Measurements from ENCODE around the gene FCGR2B.
"Not testable (repeated sequence)": the region's sequence is repeated elsewhere in the genome, so short reads cannot be mapped to it uniquely, and the experiment has no call there.

Gene FCGR2B

GRCh38 chr1:161638251-161638993, 24.5 kb upstream of the FCGR2B start:
- in situ Hi-C loops (cut with MboI; ENCODE audit: low pct_unique_long_range_greater_than_20kb, low sequenced_read_pairs, unreplicated experiment): loop anchor here (25.0 kb wide), 1 partner anchor 99 kb away; the partner anchor contains the start of gene DUSP12
- DNase-seq (ENCODE audit: low spot score): not testable (repeated sequence)

- in situ Hi-C loops (cut with MboI; ENCODE audit: low pct_unique_long_range_greater_than_20kb, low sequenced_read_pairs, unreplicated experiment): loop anchor here (25.0 kb wide), 1 partner anchor 98 kb away; the partner anchor contains the start of gene DUSP12
- DNase-seq (ENCODE audit: low spot score): not testable (repeated sequence)
Measured at GRCh38 chr1:161639203-161639602, 23.7 kb upstream of the FCGR2B start.

GRCh38 chr1:161642697-161643096, 20.2 kb upstream of the FCGR2B start:
- not testable (repeated sequence) for DNase-seq (ENCODE audit: low spot score)
- in situ Hi-C loops (cut with MboI; ENCODE audit: low pct_unique_long_range_greater_than_20kb, low sequenced_read_pairs, unreplicated experiment): loop anchor here (25.0 kb wide), 1 partner anchor 95 kb away; the partner anchor contains the start of gene DUSP12

- DNase-seq (ENCODE audit: low spot score): not testable (repeated sequence)
- in situ Hi-C loops (cut with MboI; ENCODE audit: low pct_unique_long_range_greater_than_20kb, low sequenced_read_pairs, unreplicated experiment): loop anchor here (25.0 kb wide), 1 partner anchor 94 kb away; the partner anchor contains the start of gene DUSP12
Measured at GRCh38 chr1:161643481-161644208, 19.3 kb upstream of the FCGR2B start.

GRCh38 chr1:161644855-161645254, 18.1 kb upstream of the FCGR2B start:
- DNase-seq (ENCODE audit: low spot score): not testable (repeated sequence)
- in situ Hi-C loops (cut with MboI; ENCODE audit: low pct_unique_long_range_greater_than_20kb, low sequenced_read_pairs, unreplicated experiment): loop anchor here (25.0 kb wide), 1 partner anchor 92 kb away; the partner anchor contains the start of gene DUSP12

- TF ChIP-seq CTCF (IDR thresholded peaks at IDR 0.05; ENCODE audit: extremely low read depth, insufficient read depth, missing control alignments): peak; percentile 41
Measured at GRCh38 chr1:161647507-161648360, 15.2 kb upstream of the FCGR2B start.

GRCh38 chr1:161653541-161653940, 9.4 kb upstream of the FCGR2B start:
- DNase-seq (ENCODE audit: low spot score); in situ Hi-C loops (cut with MboI; ENCODE audit: low pct_unique_long_range_greater_than_20kb, low sequenced_read_pairs, unreplicated experiment): not testable (repeated sequence)

More at GRCh38 chr1:161647507-161648360, 15.2 kb upstream of the FCGR2B start:
- not testable (repeated sequence) for DNase-seq (ENCODE audit: low spot score)
- in situ Hi-C loops (cut with MboI; ENCODE audit: low pct_unique_long_range_greater_than_20kb, low sequenced_read_pairs, unreplicated experiment): loop anchor here (25.0 kb wide), 1 partner anchor 90 kb away; the partner anchor contains the start of gene DUSP12

- in situ Hi-C loops (cut with MboI; ENCODE audit: low pct_unique_long_range_greater_than_20kb, low sequenced_read_pairs, unreplicated experiment); DNase-seq (ENCODE audit: low spot score): not testable (repeated sequence)
Measured at GRCh38 chr1:161653971-161654370, 9.0 kb upstream of the FCGR2B start.

- DNase-seq (ENCODE audit: low spot score); in situ Hi-C loops (cut with MboI; ENCODE audit: low pct_unique_long_range_greater_than_20kb, low sequenced_read_pairs, unreplicated experiment): not testable (repeated sequence)
Measured at GRCh38 chr1:161658524-161658923, 4.4 kb upstream of the FCGR2B start.

- in situ Hi-C loops (cut with MboI; ENCODE audit: low pct_unique_long_range_greater_than_20kb, low sequenced_read_pairs, unreplicated experiment); DNase-seq (ENCODE audit: low spot score): not testable (repeated sequence)
Measured at GRCh38 chr1:161661660-161662311, 1.2 kb upstream of the FCGR2B start.

GRCh38 chr1:161663569-161663968, 626 bp downstream of the FCGR2B start:
- DNase-seq (ENCODE audit: low spot score); in situ Hi-C loops (cut with MboI; ENCODE audit: low pct_unique_long_range_greater_than_20kb, low sequenced_read_pairs, unreplicated experiment): not testable (repeated sequence)

- in situ Hi-C loops (cut with MboI; ENCODE audit: low pct_unique_long_range_greater_than_20kb, low sequenced_read_pairs, unreplicated experiment); DNase-seq (ENCODE audit: low spot score): not testable (repeated sequence)
Measured at GRCh38 chr1:161664689-161665088, 1.7 kb downstream of the FCGR2B start.

- in situ Hi-C loops (cut with MboI; ENCODE audit: low pct_unique_long_range_greater_than_20kb, low sequenced_read_pairs, unreplicated experiment); DNase-seq (ENCODE audit: low spot score): not testable (repeated sequence)
Measured at GRCh38 chr1:161671045-161672020, 8.4 kb downstream of the FCGR2B start.

- DNase-seq (ENCODE audit: low spot score); in situ Hi-C loops (cut with MboI; ENCODE audit: low pct_unique_long_range_greater_than_20kb, low sequenced_read_pairs, unreplicated experiment): not testable (repeated sequence)
Measured at GRCh38 chr1:161673437-161673836, 10.5 kb downstream of the FCGR2B start.

Data from GM13977 (cell line).